Spleen (tissue), 11 donors: ENCODE data around the gene DEDD. TPM values are rescaled to one million over a fixed set of nuclear protein-coding genes. Genes with fewer than 3 reads are reported as not detected.

Experiments
- DNase-seq: peaks from one replicate; pipeline ENCODE4 v3.0.0-alpha.2; 2020
- H3K27ac ChIP-seq, 8 donors: fragments of 200-600 bp; sonication (generic) in 7 of 8; 1 replicate in 4 of 8; 2 replicates in 4 of 8; pipeline versions ENCODE4 v1.5.0 to v1.8.0; 2016 to 2021; ENCODE audit warnings: inconsistent platforms in 4 of 8, mild to moderate bottlenecking in 4 of 8, moderate library complexity in 1 of 8
- H3K27me3 ChIP-seq, 7 donors: fragments of 200-600 bp; sonication (generic) in 6 of 7; replicated peaks in 1 of 7; 1 replicate in 4 of 7; 2 replicates in 3 of 7; pipeline versions ENCODE4 v1.5.0 to v1.8.0; 2016 to 2021; ENCODE audit warnings: inconsistent platforms in 3 of 7, mild to moderate bottlenecking in 1 of 7
- H3K36me3 ChIP-seq, 6 donors: fragments of 200-600 bp; sonication (generic) in 5 of 6; 1 replicate in 4 of 6; 2 replicates in 2 of 6; pipeline versions ENCODE4 v1.5.0 to v1.8.0; 2016 to 2021; ENCODE audit warnings: inconsistent platforms in 2 of 6
- H3K4me1 ChIP-seq, 6 donors: fragments of 200-600 bp; sonication (generic) in 5 of 6; 1 replicate in 3 of 6; 2 replicates in 3 of 6; pipeline versions ENCODE4 v1.5.0 to v1.8.0; 2016 to 2021; ENCODE audit warnings: inconsistent platforms in 3 of 6
- H3K4me3 ChIP-seq, 8 donors: fragments of 200-600 bp; sonication (generic) in 7 of 8; 1 replicate in 4 of 8; 2 replicates in 4 of 8; pipeline versions ENCODE4 v1.5.0 to v1.8.0; 2016 to 2021; ENCODE audit warnings: inconsistent platforms in 4 of 8, mild to moderate bottlenecking in 4 of 8, moderate library complexity in 2 of 8
- H3K9me3 ChIP-seq, 8 donors: fragments of 200-600 bp; sonication (generic) in 7 of 8; 1 replicate in 4 of 8; 2 replicates in 4 of 8; pipeline versions ENCODE4 v1.5.0 to v1.8.0; 2016 to 2021; ENCODE audit warnings: inconsistent platforms in 4 of 8
- POLR2A ChIP-seq, 3 donors: fragments of 450-650 bp; IDR thresholded peaks; one replicate each; pipeline ENCODE4 v1.5.1; 2017; ENCODE audit warnings: antibody characterized with exemption in 3 of 3, mild to moderate bottlenecking in 1 of 3
- POLR2AphosphoS5 ChIP-seq, 3 donors: sonication (generic); formaldehyde crosslinking; IDR thresholded peaks; one replicate each; pipeline ENCODE4 v1.5.1; 2017; ENCODE audit warnings: antibody characterized with exemption in 3 of 3
- WGBS, 5 donors: extraction: QIAGEN DNeasy Blood & Tissue Kit in 3 of 5; methylation state at CpG; one replicate each; pipeline versions ENCODE4 v1.1.5 to v1.1.7; 2013 to 2018; 5-methylcytosine and 5-hydroxymethylcytosine counted together
- intact Hi-C: fragments of 100-400 bp; cut with DNase I; formaldehyde crosslinking; loops from one replicate; pipeline ENCODE4 v1.15.0; 2023; ENCODE audit warnings: low total_unique reads
- polyA plus RNA-seq, 3 donors: library from polyadenylated mRNA; stranded (reverse); fragments of 200-250 nt; gene quantifications; one replicate each; pipeline ENCODE4 v1.2.1, GENCODE V29; 2013
- total RNA-seq, 7 donors: library from RNA; depleted of rRNA in 3 of 7; stranded (reverse); fragments of >200 nt in 3 of 7; fragmentation: NEBNext Ultra II Directional in 4 of 7; extraction: Animal tissue kit (Norgen Biotek cat#: 25700) in 4 of 7; gene quantifications; one replicate each; pipeline versions ENCODE4 v1.1.0 to v1.2.1, GENCODE V29; 2016 to 2021
- TF ChIP-seq, protein P1 (sequence below), 11 experiments: fragments of 200-600 bp in 7 of 11; fragments of 450-650 bp in 4 of 11; sonication (generic) in 4 of 11; IDR thresholded peaks in 8 of 11; conservative IDR thresholded peaks in 3 of 11; 1 replicate in 7 of 11; 2 replicates in 4 of 11; pipeline versions ENCODE4 v1.4.0 to v1.8.0; 2016 to 2021; ENCODE audit warnings: antibody characterized with exemption in 11 of 11, inconsistent platforms in 4 of 11, mild to moderate bottlenecking in 1 of 11
- donor health status: healthy with polysubstance abuse.
- donor health status: DM: no; HTN: no; CAD: no; lungs with moderate emphysema.
- donor health status: DM: no; HTN: no; CAD: no.
- donor health status: Bipolar disorder and iron deficiency.
- donor health status: healthy.
- donor health status: DM: no; HTN: no; CAD: no.
- donor health status: DM: yes; HTN: yes; CAD: no.

Gene DEDD
- total and polyA plus RNA-seq, 10 donors = 15.9 to 49.1 (median 37.6) TPM

GRCh38 chr1:161083748-161084596 is 48.5 kb downstream of the DEDD start:
- DNase-seq = no peak
- WGBS, 5 donors = 83 to 93% (median 88%) methylated on average over 10 of the region's 10 CpGs
- Histone ChIP-seq H3K27me3 (peaks cover 0 to 6% (median 0%) of the 10 kb centered on the region in 7 donors), H3K36me3 (no peaks in the 10 kb centered on the region), H3K4me3 (no peak overlapping the region), H3K9me3 (no peaks in the 10 kb centered on the region), H3K27ac (peak overlapping the region in 1 of 8 donors; percentile 13), H3K4me1 (peaks cover 0 to 16% (median 0%) of the 10 kb centered on the region in 6 donors)
- TF ChIP-seq POLR2AphosphoS5 (IDR thresholded peaks at IDR 0.05) = no peak
- TF ChIP-seq, protein P1, sequence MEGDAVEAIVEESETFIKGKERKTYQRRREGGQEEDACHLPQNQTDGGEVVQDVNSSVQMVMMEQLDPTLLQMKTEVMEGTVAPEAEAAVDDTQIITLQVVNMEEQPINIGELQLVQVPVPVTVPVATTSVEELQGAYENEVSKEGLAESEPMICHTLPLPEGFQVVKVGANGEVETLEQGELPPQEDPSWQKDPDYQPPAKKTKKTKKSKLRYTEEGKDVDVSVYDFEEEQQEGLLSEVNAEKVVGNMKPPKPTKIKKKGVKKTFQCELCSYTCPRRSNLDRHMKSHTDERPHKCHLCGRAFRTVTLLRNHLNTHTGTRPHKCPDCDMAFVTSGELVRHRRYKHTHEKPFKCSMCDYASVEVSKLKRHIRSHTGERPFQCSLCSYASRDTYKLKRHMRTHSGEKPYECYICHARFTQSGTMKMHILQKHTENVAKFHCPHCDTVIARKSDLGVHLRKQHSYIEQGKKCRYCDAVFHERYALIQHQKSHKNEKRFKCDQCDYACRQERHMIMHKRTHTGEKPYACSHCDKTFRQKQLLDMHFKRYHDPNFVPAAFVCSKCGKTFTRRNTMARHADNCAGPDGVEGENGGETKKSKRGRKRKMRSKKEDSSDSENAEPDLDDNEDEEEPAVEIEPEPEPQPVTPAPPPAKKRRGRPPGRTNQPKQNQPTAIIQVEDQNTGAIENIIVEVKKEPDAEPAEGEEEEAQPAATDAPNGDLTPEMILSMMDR (IDR thresholded peaks at IDR 0.05 in 8 of 11, conservative IDR thresholded peaks at IDR 0.05 in 3 of 11) = no peak
- TF ChIP-seq POLR2A (IDR thresholded peaks at IDR 0.05) = no peak
- intact Hi-C loops = no loop called here

DNA sequence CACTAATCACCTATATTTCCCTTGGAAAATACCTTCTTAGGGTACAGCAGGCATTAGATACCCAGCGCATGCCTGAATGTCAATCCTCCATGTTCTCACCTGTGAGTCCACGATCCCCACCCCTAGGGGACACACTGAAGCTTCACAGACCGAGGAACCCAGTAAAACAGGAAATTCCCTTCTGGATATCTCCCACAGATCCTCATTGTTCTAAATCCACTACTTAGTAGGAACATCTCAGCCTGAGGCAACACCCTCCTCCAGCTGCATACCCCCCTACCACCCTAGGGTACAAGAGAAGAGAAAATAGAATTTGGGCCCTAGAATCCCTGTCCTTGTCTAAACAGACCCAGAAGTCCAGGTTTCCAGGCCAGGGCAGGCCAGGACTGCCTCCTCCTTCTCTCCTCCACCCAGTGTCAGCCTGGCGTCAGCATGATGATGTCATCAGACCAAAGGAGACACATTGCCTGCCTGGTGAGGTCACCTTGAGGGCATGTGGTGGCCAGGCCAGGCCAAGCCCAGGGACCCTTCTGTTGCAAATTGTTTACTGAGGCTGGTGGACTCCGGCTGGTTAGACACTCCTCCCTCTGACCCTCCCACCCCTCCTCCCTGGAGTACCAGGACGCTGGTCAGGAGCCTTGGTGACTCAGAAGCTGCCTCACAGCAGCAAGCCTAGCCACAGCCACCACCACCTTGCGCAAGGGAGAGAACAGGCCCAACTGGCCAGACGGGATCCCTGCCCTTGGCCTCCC is 49.3 kb downstream of the DEDD start:
- no peak overlapping the region for H3K4me3 ChIP-seq
- 56 to 80% (median 67%) methylated on average over 6 to 8 of the region's 8 CpGs for WGBS, 5 donors
- no peaks in the 10 kb centered on the region for H3K36me3 ChIP-seq
- H3K4me1 ChIP-seq = peaks cover 0 to 15% (median 0%) of the 10 kb centered on the region in 6 donors
- peaks cover 0 to 9% (median 0%) of the 10 kb centered on the region in 7 donors for H3K27me3 ChIP-seq
- H3K9me3 ChIP-seq = no peaks in the 10 kb centered on the region
- TF ChIP-seq POLR2AphosphoS5 (IDR thresholded peaks at IDR 0.05) (peak in 1 of 3 donors; percentile 36), POLR2A (IDR thresholded peaks at IDR 0.05) (no peak)
- TF ChIP-seq, protein P1 (IDR thresholded peaks at IDR 0.05 in 8 of 11, conservative IDR thresholded peaks at IDR 0.05 in 3 of 11) = no peak
- H3K27ac ChIP-seq = peak overlapping the region in 1 of 8 donors; percentile 13
- intact Hi-C loops = no loop called here
- DNase-seq = no peak

- TF ChIP-seq POLR2AphosphoS5 (IDR thresholded peaks at IDR 0.05) (no peak), POLR2A (IDR thresholded peaks at IDR 0.05) (no peak)
- TF ChIP-seq, protein P1 (IDR thresholded peaks at IDR 0.05 in 8 of 11, conservative IDR thresholded peaks at IDR 0.05 in 3 of 11) = no peak
- Histone ChIP-seq H3K36me3 (no peaks in the 10 kb centered on the region), H3K4me3 (no peak overlapping the region), H3K4me1 (peaks cover 0 to 15% (median 0%) of the 10 kb centered on the region in 6 donors), H3K27ac (no peak overlapping the region), H3K27me3 (peaks cover 0 to 9% (median 0%) of the 10 kb centered on the region in 7 donors), H3K9me3 (no peaks in the 10 kb centered on the region)
- 71 to 89% (median 84%) methylated on average over 2 of the region's 2 CpGs for WGBS, 5 donors
- intact Hi-C loops = no loop called here
- no peak for DNase-seq
Observed at GRCh38 chr1:161082483-161082882, 50.0 kb downstream of the DEDD start.

DNA sequence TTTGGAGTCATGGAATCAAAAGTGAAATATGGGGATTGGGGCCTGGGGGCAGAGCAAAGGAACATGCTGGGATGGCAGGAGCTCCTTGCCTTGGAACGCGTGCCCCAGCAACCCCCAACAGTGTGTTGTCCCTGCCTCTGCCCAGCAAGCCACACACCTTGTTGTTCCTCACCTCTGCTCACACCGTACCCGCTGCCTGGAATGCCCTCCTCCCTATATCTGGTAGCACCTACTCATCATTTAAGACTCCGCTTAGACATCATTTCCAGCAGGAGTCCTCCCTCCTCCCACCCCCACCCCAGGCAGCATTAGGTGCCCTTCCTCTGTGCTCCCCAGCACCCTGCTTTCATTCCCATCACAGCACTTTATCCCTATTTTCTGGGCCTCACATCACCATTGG is 50.9 kb downstream of the DEDD start:
- H3K27ac ChIP-seq = no peak overlapping the region
- peaks cover 0 to 9% (median 0%) of the 10 kb centered on the region in 7 donors for H3K27me3 ChIP-seq
- 77 to 94% (median 78%) methylated on average over 5 of the region's 5 CpGs for WGBS, 5 donors
- intact Hi-C loops = no loop called here
- H3K9me3 ChIP-seq = no peaks in the 10 kb centered on the region
- TF ChIP-seq POLR2A (IDR thresholded peaks at IDR 0.05) (no peak), POLR2AphosphoS5 (IDR thresholded peaks at IDR 0.05) (no peak)
- TF ChIP-seq, protein P1 (IDR thresholded peaks at IDR 0.05 in 8 of 11, conservative IDR thresholded peaks at IDR 0.05 in 3 of 11) = no peak
- H3K36me3 ChIP-seq = no peaks in the 10 kb centered on the region
- H3K4me1 ChIP-seq = peaks cover 0 to 15% (median 0%) of the 10 kb centered on the region in 6 donors
- no peak overlapping the region for H3K4me3 ChIP-seq
- no peak for DNase-seq
